Bronchial epithelial cell (primary cell): ENCODE results near the gene EVA1A. TPM values are rescaled to one million over a fixed set of nuclear protein-coding genes. Genes with fewer than 3 reads are reported as not detected.

Experiments used
- DNase-seq: peaks from one replicate; pipeline ENCODE4 v3.0.0-alpha.2; 2010; ENCODE audit warnings: low read depth
- FAIRE-seq: peaks from 2 replicates; lab custom pipeline; 2011; peaks lifted over from hg19 to GRCh38; lab: Jason Lieb, UNC
- H3K27me3 ChIP-seq: 2 replicates; pipeline ENCODE4 v1.5.1; 2011; ENCODE audit warnings: low read length; ENCODE audit not compliant: control insufficient read depth, insufficient read depth
- H3K36me3 ChIP-seq: 2 replicates; pipeline ENCODE4 v1.5.1; 2011; ENCODE audit warnings: low read length; ENCODE audit not compliant: control insufficient read depth, insufficient read depth
- H3K4me3 ChIP-seq: 2 replicates; pipeline ENCODE4 v1.5.1; 2011; ENCODE audit warnings: mild to moderate bottlenecking, low read depth, low read length, control low read depth
- CTCF ChIP-seq: IDR thresholded peaks from 2 replicates; pipeline ENCODE4 v1.5.1; 2011; ENCODE audit warnings: mild to moderate bottlenecking, moderate library complexity, low read length, control low read depth, inconsistent platforms; ENCODE audit not compliant: insufficient read depth, severe bottlenecking
- total RNA-seq: library from RNA; depleted of rRNA; stranded (reverse); fragments of >200 nt; gene quantifications from 2 replicates; pipeline ENCODE4 v1.2.1, GENCODE V29; 2014

EVA1A gene
- total RNA-seq, 1 donor from 2014 or later, result 5.8 TPM

- Histone ChIP-seq H3K4me3 (no peak overlapping the region), H3K27me3 (no peaks in the 10 kb centered on the region), H3K36me3 (no peaks in the 10 kb centered on the region)
- TF ChIP-seq CTCF, result no peak
- DNase-seq (no peak), FAIRE-seq (no peak)
These were observed 39.4 kb downstream of the EVA1A start for GRCh38 chr2:75521225-75521872.

GRCh38 chr2:75519843-75520242 lies 40.9 kb downstream of the EVA1A start:
- no peak for FAIRE-seq
- no peak for TF ChIP-seq CTCF
- H3K36me3 ChIP-seq, result no peaks in the 10 kb centered on the region
- no peaks in the 10 kb centered on the region for H3K27me3 ChIP-seq
- DNase-seq, result no peak
- no peak overlapping the region for H3K4me3 ChIP-seq

GRCh38 chr2:75518638-75519465 lies 41.9 kb downstream of the EVA1A start:
- Histone ChIP-seq H3K27me3 (no peaks in the 10 kb centered on the region), H3K4me3 (no peak overlapping the region), H3K36me3 (no peaks in the 10 kb centered on the region)
- DNase-seq (no peak), FAIRE-seq (no peak)
- TF ChIP-seq CTCF, result no peak

- FAIRE-seq (no peak), DNase-seq (no peak)
- no peak overlapping the region for H3K4me3 ChIP-seq
- TF ChIP-seq CTCF, result no peak
- no peaks in the 10 kb centered on the region for H3K36me3 ChIP-seq
- H3K27me3 ChIP-seq, result no peaks in the 10 kb centered on the region
These were observed 43.0 kb downstream of the EVA1A start for GRCh38 chr2:75517547-75518230.

GRCh38 chr2:75516378-75517360 lies 44.1 kb downstream of the EVA1A start:
- no peak for TF ChIP-seq CTCF
- H3K4me3 ChIP-seq, result no peak overlapping the region
- DNase-seq (peak; percentile 91), FAIRE-seq (no peak)
- no peaks in the 10 kb centered on the region for H3K27me3 ChIP-seq
- no peaks in the 10 kb centered on the region for H3K36me3 ChIP-seq
